ENCODE data around the gene MGAT4B.

- TF ChIP-seq CTCF (IDR thresholded peaks at IDR 0.05) (no peak), POLR2A (IDR thresholded peaks at IDR 0.05) (no peak)
Observed at GRCh38 chr5:179792612-179793467, 13.8 kb downstream of the MGAT4B start.
